22Rv1 (cell line): Measurements from ENCODE around the gene ATP5MG.

Experiments
- CTCF ChIP-seq: fragments of 450-650 bp; IDR thresholded peaks from 2 replicates; pipeline ENCODE4 v1.5.1; 2017; ENCODE audit warnings: mild to moderate bottlenecking
- ZFX ChIP-seq: fragments of 450-650 bp; IDR thresholded peaks from 2 replicates; pipeline ENCODE4 v1.6.1; 2017; ENCODE audit warnings: antibody characterized with exemption, borderline replicate concordance

- TF ChIP-seq CTCF (no peak), ZFX (no peak)
Observed at GRCh38 chr11:118375978-118376377, 25.4 kb upstream of the ATP5MG start.
